Measurements from ENCODE around the gene KCNJ10. TPM values are rescaled to one million over a fixed set of nuclear protein-coding genes. Genes with fewer than 3 reads are reported as not detected.

Gene KCNJ10
- total RNA-seq, 1 experiment from 2014 or later: 0.08 TPM

DNA sequence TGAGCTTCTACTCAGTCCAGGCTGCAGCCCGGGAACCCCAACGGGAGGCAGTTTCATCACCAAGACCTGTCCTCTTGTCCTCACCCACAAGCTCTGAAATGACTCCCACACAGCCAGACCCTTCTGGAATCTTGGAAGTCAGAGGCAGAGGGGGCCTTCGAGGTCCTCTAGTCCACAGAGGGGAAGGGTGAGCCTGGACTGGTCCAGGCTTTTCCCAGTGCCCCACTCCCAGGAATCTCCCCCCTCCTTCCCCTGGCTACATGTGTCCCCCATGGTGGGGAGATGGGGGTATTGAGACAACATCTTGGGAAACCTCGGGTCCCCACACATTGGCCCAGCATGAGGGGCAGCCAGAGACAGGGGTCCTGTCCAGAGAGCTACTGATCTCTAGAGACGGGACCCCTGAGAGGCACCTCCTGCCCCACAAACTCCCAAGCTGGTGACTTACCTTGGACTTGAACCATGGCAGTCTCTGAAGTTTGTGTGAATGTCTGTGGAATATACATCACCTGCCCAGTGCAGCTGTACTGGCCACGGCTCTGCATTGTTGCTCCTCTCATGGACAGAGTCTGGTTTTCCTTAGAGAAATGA is 96.5 kb downstream of the KCNJ10 start:
- no peak overlapping the region for H3K4me3 ChIP-seq (ENCODE audit: low read depth in 2 of 2, low read length in 2 of 2)
- POLR2A ChIA-PET: no interaction called here
- TF ChIP-seq SIN3A (IDR thresholded peaks at IDR 0.05; ENCODE audit: borderline replicate concordance, insufficient read depth, low read depth, low read length) (no peak), CTCF (IDR thresholded peaks at IDR 0.05) (no peak), POLR2AphosphoS5 (IDR thresholded peaks at IDR 0.05; ENCODE audit: low read depth, low read length) (no peak), TCF7L2 (IDR thresholded peaks at IDR 0.05; ENCODE audit: low read depth, low read length) (no peak), REST (IDR thresholded peaks at IDR 0.05; ENCODE audit: insufficient read depth in 1 of 2, low read depth in 2 of 2, low read length in 1 of 2) (no peak)
- H3K4me1 ChIP-seq (ENCODE audit: control insufficient read depth, insufficient read depth, low read length): no peaks in the 10 kb centered on the region
- intact Hi-C loops (cut with micrococcal nuclease; ENCODE audit: unreplicated experiment) (no loop called here), in situ Hi-C loops (cut with HindIII; ENCODE audit: low pct_unique_long_range_greater_than_20kb, low sequenced_read_pairs) (no loop called here)
- H3K27ac ChIP-seq (ENCODE audit: low read length): no peak overlapping the region
- no peaks in the 10 kb centered on the region for H3K9me3 ChIP-seq (ENCODE audit: control insufficient read depth, insufficient read depth, low read depth, low read length)
- DNase-seq (ENCODE audit: low read depth, low spot score) (no peak), ATAC-seq (no peak)
- BruUV-seq (replicated peaks): no TSS peak
- no peaks in the 10 kb centered on the region for H3K36me3 ChIP-seq (ENCODE audit: control insufficient read depth, insufficient read depth, low read length)
- CTCF ChIA-PET: no interaction called here
- H3K27me3 ChIP-seq (ENCODE audit: control insufficient read depth, insufficient read depth, low read length): peaks cover 9% of the 10 kb centered on the region

GRCh38 chr1:159972443-159973205 is 97.3 kb downstream of the KCNJ10 start:
- DNase-seq (ENCODE audit: low read depth, low spot score): no peak
- H3K27me3 ChIP-seq (ENCODE audit: control insufficient read depth, insufficient read depth, low read length): peaks cover 9% of the 10 kb centered on the region
- H3K9me3 ChIP-seq (ENCODE audit: control insufficient read depth, insufficient read depth, low read depth, low read length): no peaks in the 10 kb centered on the region
- H3K4me3 ChIP-seq (ENCODE audit: low read depth in 2 of 2, low read length in 2 of 2): no peak overlapping the region
- H3K36me3 ChIP-seq (ENCODE audit: control insufficient read depth, insufficient read depth, low read length): no peaks in the 10 kb centered on the region
- BruUV-seq (replicated peaks): no TSS peak
- no peak for TF ChIP-seq REST (IDR thresholded peaks at IDR 0.05; ENCODE audit: insufficient read depth in 1 of 2, low read depth in 2 of 2, low read length in 1 of 2)
- TF ChIP-seq TCF7L2 (IDR thresholded peaks at IDR 0.05; ENCODE audit: low read depth, low read length): no peak
- no peak for TF ChIP-seq POLR2AphosphoS5 (IDR thresholded peaks at IDR 0.05; ENCODE audit: low read depth, low read length)
- no peak for TF ChIP-seq SIN3A (IDR thresholded peaks at IDR 0.05; ENCODE audit: borderline replicate concordance, insufficient read depth, low read depth, low read length)
- no peak for TF ChIP-seq CTCF (IDR thresholded peaks at IDR 0.05)
- in situ Hi-C loops (cut with HindIII; ENCODE audit: low pct_unique_long_range_greater_than_20kb, low sequenced_read_pairs) (no loop called here), intact Hi-C loops (cut with micrococcal nuclease; ENCODE audit: unreplicated experiment) (no loop called here)
- CTCF ChIA-PET: interaction anchor here (0.6 kb wide), 1 partner anchor 468 kb away, joined by 3 read pairs; no protein-coding TSS in a partner anchor
- peak; percentile 36; the same call in 1 of the 2 replicates for ATAC-seq
- POLR2A ChIA-PET: no interaction called here
- H3K4me1 ChIP-seq (ENCODE audit: control insufficient read depth, insufficient read depth, low read length): no peaks in the 10 kb centered on the region
- H3K27ac ChIP-seq (ENCODE audit: low read length): no peak overlapping the region
